CD14-positive monocyte (primary cell): Measurements from ENCODE around the gene ACSM3. TPM values are rescaled to one million over a fixed set of nuclear protein-coding genes. Genes with fewer than 3 reads are reported as not detected.
A peak's percentile ranks its signal among the peaks of the same experiment; 100 is the strongest.

Experiments
- DNase-seq, 3 donors: peaks; one replicate each; pipeline ENCODE4 v3.0.0-alpha.2; 2011 to 2022
- H2AFZ ChIP-seq: 2 replicates; pipeline ENCODE4 v1.6.0; 2012; ENCODE audit warnings: mild to moderate bottlenecking, low read depth, low read length, inconsistent platforms; ENCODE audit not compliant: insufficient read depth, poor library complexity, severe bottlenecking
- H3K27ac ChIP-seq, 2 donors: 1 replicate in 1 of 2; 2 replicates in 1 of 2; pipeline ENCODE4 v1.5.1; 2012 to 2013; ENCODE audit warnings: low read length in 2 of 2, control low read depth in 1 of 2, inconsistent platforms in 1 of 2, low read depth in 1 of 2, mild to moderate bottlenecking in 1 of 2
- H3K27me3 ChIP-seq, 2 donors: one replicate each; pipeline versions ENCODE4 v1.6.0 to v1.6.1; 2011 to 2013; ENCODE audit warnings: low read length in 2 of 2; ENCODE audit not compliant: control insufficient read depth in 2 of 2, insufficient read depth in 2 of 2
- H3K36me3 ChIP-seq, 2 donors: replicated peaks in 1 of 2; 1 replicate in 1 of 2; 2 replicates in 1 of 2; pipeline versions ENCODE4 v1.5.1 to v1.6.1; 2012 to 2013; ENCODE audit warnings: low read length in 2 of 2, control low read depth in 1 of 2, inconsistent platforms in 1 of 2, mild to moderate bottlenecking in 1 of 2; ENCODE audit not compliant: insufficient read depth in 2 of 2, control insufficient read depth in 1 of 2
- H3K4me1 ChIP-seq, 2 donors: 1 replicate in 1 of 2; 2 replicates in 1 of 2; pipeline versions ENCODE4 v1.5.1 to v1.6.1; 2012 to 2013; ENCODE audit warnings: low read length in 2 of 2, control low read depth in 1 of 2, inconsistent platforms in 1 of 2, mild to moderate bottlenecking in 1 of 2, moderate library complexity in 1 of 2; ENCODE audit not compliant: insufficient read depth in 2 of 2, control insufficient read depth in 1 of 2
- H3K4me2 ChIP-seq: replicated peaks from 2 replicates; pipeline ENCODE3; 2012; ENCODE audit warnings: low read length, moderate library complexity, mild to moderate bottlenecking; ENCODE audit not compliant: poor library complexity, severe bottlenecking; ENCODE audit errors: extremely low read depth
- H3K4me3 ChIP-seq, 3 experiments: fragments of 200-600 bp in 1 of 3; sonication (generic) in 1 of 3; replicated peaks in 1 of 3; 1 replicate in 2 of 3; 2 replicates in 1 of 3; pipeline ENCODE4 v1.5.1; 2011 to 2013; ENCODE audit warnings: low read length in 3 of 3, mild to moderate bottlenecking in 3 of 3, control low read depth in 2 of 3, low read depth in 2 of 3, inconsistent platforms in 1 of 3, moderate library complexity in 1 of 3
- H3K79me2 ChIP-seq: 2 replicates; pipeline ENCODE4 v1.6.0; 2012; ENCODE audit warnings: mild to moderate bottlenecking, control low read depth, inconsistent platforms, low read length, moderate library complexity; ENCODE audit not compliant: insufficient read depth
- H3K9ac ChIP-seq: 2 replicates; pipeline ENCODE4 v1.6.0; 2017; ENCODE audit warnings: low read length, mild to moderate bottlenecking; ENCODE audit not compliant: insufficient read depth, poor library complexity, severe bottlenecking
- H3K9me3 ChIP-seq, 2 donors: replicated peaks in 1 of 2; 1 replicate in 1 of 2; 2 replicates in 1 of 2; pipeline versions ENCODE4 v1.5.1 to v1.6.1; 2012 to 2013; ENCODE audit warnings: low read length in 2 of 2, control low read depth in 1 of 2; ENCODE audit not compliant: control insufficient read depth in 1 of 2, insufficient read depth in 1 of 2
- H4K20me1 ChIP-seq: 2 replicates; pipeline ENCODE4 v1.6.0; 2012; ENCODE audit warnings: mild to moderate bottlenecking, low read length, control low read depth, moderate library complexity; ENCODE audit not compliant: insufficient read depth
- H3K27ac Mint-ChIP-seq, 7 donors: one replicate each; pipeline ENCODE4 v1.8.0; 2020; ENCODE audit warnings: mild to moderate bottlenecking in 7 of 7, mixed read lengths in 7 of 7, moderate library complexity in 6 of 7, inconsistent platforms in 2 of 7
- H3K27me3 Mint-ChIP-seq, 3 donors: one replicate each; pipeline ENCODE4 v1.8.0; 2021 to 2022; ENCODE audit warnings: low read depth in 3 of 3, mild to moderate bottlenecking in 3 of 3, mixed read lengths in 3 of 3, moderate library complexity in 3 of 3, inconsistent platforms in 1 of 3
- H3K36me3 Mint-ChIP-seq, 2 donors: one replicate each; pipeline ENCODE4 v1.8.0; 2020; ENCODE audit warnings: mixed read lengths in 2 of 2, inconsistent platforms in 1 of 2, mild to moderate bottlenecking in 1 of 2
- H3K4me1 Mint-ChIP-seq: one replicate; pipeline ENCODE4 v1.8.0; 2020; ENCODE audit warnings: mild to moderate bottlenecking, mixed read lengths
- H3K4me3 Mint-ChIP-seq, 2 donors: one replicate each; pipeline ENCODE4 v1.8.0; 2020; ENCODE audit warnings: mild to moderate bottlenecking in 2 of 2, mixed read lengths in 2 of 2, moderate library complexity in 1 of 2
- H3K9me3 Mint-ChIP-seq, 7 donors: one replicate each; pipeline ENCODE4 v1.8.0; 2020 to 2022; ENCODE audit warnings: mixed read lengths in 7 of 7, mild to moderate bottlenecking in 6 of 7, moderate library complexity in 6 of 7, inconsistent platforms in 2 of 7
- CTCF ChIP-seq: fragments of 200-600 bp; IDR thresholded peaks from one replicate; pipeline ENCODE4 v1.8.0; 2022; ENCODE audit warnings: antibody characterized with exemption, mild to moderate bottlenecking
- WGBS: methylation state at CpG from one replicate; pipeline ENCODE4 v1.1.5; 2013; ENCODE audit warnings: missing lambda C conversion rate; ENCODE audit not compliant: insufficient coverage; 5-methylcytosine and 5-hydroxymethylcytosine counted together
- intact Hi-C, 2 donors: fragments of 100-400 bp; cut with micrococcal nuclease; formaldehyde crosslinking; loops; one replicate each; pipeline versions ENCODE4 v1.15.0 to v1.15.1; 2023
- polyA plus RNA-seq, 3 donors: library from polyadenylated mRNA; depleted of rRNA in 1 of 3; unstranded in 2 of 3; stranded (reverse) in 1 of 3; fragments of 300-500 nt in 2 of 3; fragments of >200 nt in 1 of 3; fragmentation: Illumina TruSeq in 2 of 3; gene quantifications; 1 replicate in 2 of 3; 2 replicates in 1 of 3; pipeline ENCODE4 v1.2.3, GENCODE V29; 2012 to 2021

Gene ACSM3
- polyA plus RNA-seq, 3 donors: 1.6 to 5.1 (median 1.9) TPM

GRCh38 chr16:20760346-20760745 is 3.5 kb upstream of the ACSM3 start:
- Histone ChIP-seq H2AFZ (no peak overlapping the region), H3K36me3 (no peaks in the 10 kb centered on the region), H3K9ac (no peak overlapping the region), H3K27ac (no peak overlapping the region), H3K79me2 (no peaks in the 10 kb centered on the region), H4K20me1 (no peaks in the 10 kb centered on the region), H3K4me1 (peaks cover 11 to 20% of the 10 kb centered on the region in 2 donors), H3K4me2 (no peak overlapping the region), H3K27me3 (no peaks in the 10 kb centered on the region), H3K9me3 (peaks cover 0 to 4% of the 10 kb centered on the region in 2 donors), H3K4me3 (no peak overlapping the region)
- TF ChIP-seq CTCF: no peak
- no CpG with 5 or more reads among the region's 2 CpGs for WGBS
- no peak for DNase-seq
- Mint-ChIP-seq H3K4me3 (no peak overlapping the region), H3K4me1 (peaks cover 13% of the 10 kb centered on the region), H3K9me3 (peaks cover 7 to 27% (median 11%) of the 10 kb centered on the region in 7 donors), H3K36me3 (peaks cover 3 to 20% of the 10 kb centered on the region in 2 donors), H3K27ac (peak overlapping the region in 1 of 7 donors; percentile 32), H3K27me3 (no peaks in the 10 kb centered on the region)
- intact Hi-C loops: no loop called here

DNA sequence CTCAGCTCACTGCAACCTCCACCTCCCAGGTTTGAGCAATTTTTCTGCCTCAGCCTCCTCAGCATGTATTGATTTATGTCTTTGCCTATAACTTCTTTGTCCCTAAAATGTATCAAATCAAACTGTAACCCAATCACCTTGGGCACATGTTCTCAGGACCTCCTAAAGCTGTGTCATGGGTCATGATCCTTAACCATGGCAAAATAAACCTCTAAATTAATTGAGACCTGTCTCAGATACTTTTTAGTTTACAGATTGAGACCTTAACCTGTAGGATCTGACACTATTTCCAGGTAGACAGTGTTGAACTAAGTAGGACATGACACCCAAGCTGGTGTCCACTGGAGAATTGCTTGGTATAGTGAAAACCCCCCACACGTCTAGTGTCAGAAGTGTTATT is 2.6 kb upstream of the ACSM3 start:
- H3K27me3 ChIP-seq: no peaks in the 10 kb centered on the region
- Mint-ChIP-seq H3K4me3 (peak overlapping the region in 1 of 2 donors; percentile 3), H3K36me3 (peaks cover 3 to 20% of the 10 kb centered on the region in 2 donors), H3K9me3 (peaks cover 7 to 27% (median 11%) of the 10 kb centered on the region in 7 donors), H3K27ac (no peak overlapping the region), H3K4me1 (peaks cover 13% of the 10 kb centered on the region), H3K27me3 (no peaks in the 10 kb centered on the region)
- TF ChIP-seq CTCF: no peak
- no peaks in the 10 kb centered on the region for H3K79me2 ChIP-seq
- H3K4me1 ChIP-seq: peaks cover 11 to 20% of the 10 kb centered on the region in 2 donors
- no peaks in the 10 kb centered on the region for H4K20me1 ChIP-seq
- no peak overlapping the region for H3K27ac ChIP-seq
- no peak overlapping the region for H3K4me2 ChIP-seq
- no peak overlapping the region for H2AFZ ChIP-seq
- intact Hi-C loops: no loop called here
- no CpG with 5 or more reads among the region's 1 CpG for WGBS
- H3K4me3 ChIP-seq: no peak overlapping the region
- no peak for DNase-seq
- H3K36me3 ChIP-seq: no peaks in the 10 kb centered on the region
- H3K9ac ChIP-seq: no peak overlapping the region
- peaks cover 0 to 4% of the 10 kb centered on the region in 2 donors for H3K9me3 ChIP-seq
